ENCODE results near the gene ATXN3L.

The ATXN3L gene

GRCh38 chrX:13319953-13320352, at the start of gene ATXN3L:
TSS of gene ATXN3L (minus strand) at chrX:13320053. CDS start at chrX:13319934, 119 bp downstream.
- DNase-seq (ENCODE audit: low read depth) = no peak

DNA sequence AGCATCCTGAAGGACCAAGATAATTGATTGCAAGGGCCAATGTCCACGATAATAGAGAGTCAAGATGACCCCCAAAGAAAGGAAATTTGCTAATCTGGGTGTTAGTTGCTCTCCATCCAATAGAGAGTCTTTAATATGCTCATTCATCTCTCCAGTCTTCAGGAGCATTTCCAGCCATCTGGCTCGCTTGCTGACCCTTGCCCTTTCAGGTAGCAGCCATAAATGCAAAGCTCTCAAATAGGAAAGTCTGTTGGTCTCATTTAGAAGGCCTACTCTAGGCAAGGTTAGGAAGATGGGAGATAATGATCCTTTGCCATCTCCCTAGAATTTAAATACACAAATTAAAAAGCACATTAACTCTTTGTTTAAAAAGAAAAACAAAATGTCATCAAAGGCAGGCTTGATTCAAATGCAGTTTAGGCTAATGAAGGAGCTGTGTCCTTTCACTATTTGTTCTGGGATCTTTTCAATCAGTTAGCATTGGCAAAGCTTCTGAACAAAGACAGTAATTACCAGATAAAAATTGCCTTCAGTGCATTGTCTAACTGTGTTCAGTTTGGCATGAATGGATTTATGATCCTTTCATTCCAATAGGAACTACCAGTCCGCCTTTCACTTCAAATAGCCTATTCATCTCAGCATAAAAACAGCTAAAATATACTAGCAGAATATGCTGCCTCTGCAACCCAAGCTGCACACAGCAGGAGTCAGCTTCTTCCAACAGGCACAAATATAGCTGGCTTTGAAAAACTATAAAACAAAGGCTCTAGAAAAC, 49.6 kb upstream of the ATXN3L start:
- no peak for DNase-seq (ENCODE audit: low read depth)

DNA sequence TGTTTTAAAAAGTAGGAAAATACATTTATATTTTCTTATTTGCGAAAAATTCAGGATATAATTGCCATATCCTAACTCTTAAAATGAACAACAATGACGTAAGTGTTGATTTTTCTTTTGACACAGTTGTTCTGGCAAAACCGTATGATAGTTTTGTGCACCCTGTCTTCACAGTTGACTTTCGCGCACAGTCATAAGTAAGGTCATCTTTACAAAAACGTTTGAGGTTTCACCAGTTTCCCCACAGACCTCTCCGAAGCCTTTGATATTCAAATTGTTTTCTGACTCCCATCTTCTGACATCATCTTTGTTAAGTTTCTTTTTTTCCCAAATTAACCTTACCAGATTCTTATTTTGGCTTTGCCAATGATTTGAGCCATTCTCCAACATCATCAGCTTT, 48.1 kb upstream of the ATXN3L start:
- DNase-seq (ENCODE audit: low read depth) = no peak

- no peak for DNase-seq (ENCODE audit: low read depth)
Observed at GRCh38 chrX:13366698-13367097, 46.8 kb upstream of the ATXN3L start.

- no peak for DNase-seq (ENCODE audit: low read depth)
Observed at GRCh38 chrX:13365161-13365560, 45.3 kb upstream of the ATXN3L start.

DNA sequence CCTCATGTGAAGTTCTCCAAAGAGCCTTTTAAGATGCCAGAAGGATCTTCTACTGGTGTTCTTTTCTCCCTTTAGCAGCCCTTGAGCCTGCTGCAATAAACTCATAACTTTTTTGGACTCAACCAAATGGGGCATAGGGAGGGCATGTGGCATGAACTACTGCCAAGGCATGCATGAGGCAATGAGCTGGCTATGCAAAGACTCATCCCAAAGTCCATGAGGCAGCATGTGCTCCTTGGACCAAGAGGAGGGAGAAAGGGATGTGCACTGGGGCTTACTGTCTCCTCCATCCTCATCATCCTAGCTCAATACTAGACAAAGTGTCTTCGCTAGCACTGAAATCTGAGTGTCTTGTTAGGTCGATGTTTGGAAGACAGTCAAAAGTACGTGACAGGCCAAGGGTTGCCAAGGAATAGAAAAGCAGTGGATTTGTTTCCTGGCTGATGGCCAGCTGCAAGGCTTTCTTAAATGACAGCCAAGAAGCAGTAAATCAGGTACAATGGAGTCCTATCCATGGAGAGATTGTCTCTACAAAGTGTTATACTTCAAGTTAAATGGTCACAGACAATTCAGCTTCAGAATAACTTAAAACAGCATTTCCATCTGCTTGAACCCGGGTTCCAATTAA, 44.5 kb upstream of the ATXN3L start:
- no peak for DNase-seq (ENCODE audit: low read depth)

GRCh38 chrX:13360146-13360545, 40.3 kb upstream of the ATXN3L start:
- no peak for DNase-seq (ENCODE audit: low read depth)

GRCh38 chrX:13357925-13358324, 38.1 kb upstream of the ATXN3L start:
- DNase-seq (ENCODE audit: low read depth) = no peak

GRCh38 chrX:13346646-13347045, 26.8 kb upstream of the ATXN3L start:
- DNase-seq (ENCODE audit: low read depth) = no peak

DNA sequence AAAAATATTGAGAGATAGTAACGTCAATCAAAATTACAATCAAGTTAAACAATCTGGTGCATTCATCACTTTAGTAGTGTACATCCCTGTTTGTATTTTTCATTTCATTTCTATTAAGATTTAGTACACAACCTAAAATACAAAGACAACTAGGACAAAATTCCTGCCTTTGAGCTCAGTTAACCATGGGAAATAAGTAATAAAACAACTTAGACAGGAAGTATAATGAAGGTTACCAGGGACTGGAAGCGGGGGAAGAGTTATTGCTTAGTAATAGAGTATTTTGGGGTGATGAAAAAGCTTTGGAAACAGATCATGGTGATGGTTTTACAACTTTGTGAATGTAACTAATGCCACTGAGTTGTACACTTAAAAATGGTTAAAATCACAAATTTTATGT, 25.6 kb upstream of the ATXN3L start:
- no peak for DNase-seq (ENCODE audit: low read depth)

DNA sequence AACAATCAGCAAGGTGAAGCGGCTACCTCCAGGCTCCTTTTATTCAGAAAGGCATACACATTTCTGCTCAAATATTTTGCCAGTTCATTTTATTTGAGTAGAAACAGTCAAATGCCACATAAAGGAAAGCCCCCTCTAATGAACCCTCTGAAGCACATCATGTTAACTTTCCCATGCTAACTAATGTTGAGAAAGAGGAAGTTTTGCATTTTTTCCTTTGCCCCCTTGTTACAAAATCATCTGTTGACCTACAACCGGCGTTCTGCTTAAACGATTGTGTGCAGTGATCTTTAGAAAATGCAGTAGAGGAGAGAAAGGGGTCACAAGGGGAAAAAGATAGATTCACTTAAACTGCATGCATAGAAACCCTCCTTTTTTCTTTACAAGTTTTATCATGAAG, 25.2 kb upstream of the ATXN3L start:
- no peak for DNase-seq (ENCODE audit: low read depth)

GRCh38 chrX:13341491-13342101, 21.7 kb upstream of the ATXN3L start:
- no peak for DNase-seq (ENCODE audit: low read depth)

- no peak for DNase-seq (ENCODE audit: low read depth)
Observed at GRCh38 chrX:13340182-13340791, 20.4 kb upstream of the ATXN3L start.

- no peak for DNase-seq (ENCODE audit: low read depth)
Observed at GRCh38 chrX:13339607-13340006, 19.8 kb upstream of the ATXN3L start.

GRCh38 chrX:13338996-13339515, 19.2 kb upstream of the ATXN3L start:
- no peak for DNase-seq (ENCODE audit: low read depth)

DNA sequence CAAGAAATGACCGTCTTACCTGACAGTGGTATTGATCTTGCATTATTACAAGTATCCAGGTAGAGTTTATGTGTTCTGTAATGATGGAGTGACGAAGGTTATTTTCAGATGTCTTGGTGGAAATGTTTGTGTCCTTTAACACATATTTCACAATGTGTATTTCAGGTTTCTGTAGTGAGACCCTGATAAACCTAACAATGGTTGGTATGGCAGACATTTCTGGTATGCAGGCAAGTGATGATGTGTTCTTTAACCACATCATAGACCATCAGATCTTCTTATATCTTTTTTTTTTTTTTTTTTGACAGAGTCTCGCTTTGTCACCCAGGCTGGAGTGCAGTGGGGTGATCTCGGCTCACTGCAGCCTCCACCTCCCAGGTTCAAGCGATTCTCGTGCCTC, 14.6 kb upstream of the ATXN3L start:
- DNase-seq (ENCODE audit: low read depth) = no peak

- DNase-seq (ENCODE audit: low read depth) = no peak
Observed at GRCh38 chrX:13330446-13330845, 10.6 kb upstream of the ATXN3L start.

DNA sequence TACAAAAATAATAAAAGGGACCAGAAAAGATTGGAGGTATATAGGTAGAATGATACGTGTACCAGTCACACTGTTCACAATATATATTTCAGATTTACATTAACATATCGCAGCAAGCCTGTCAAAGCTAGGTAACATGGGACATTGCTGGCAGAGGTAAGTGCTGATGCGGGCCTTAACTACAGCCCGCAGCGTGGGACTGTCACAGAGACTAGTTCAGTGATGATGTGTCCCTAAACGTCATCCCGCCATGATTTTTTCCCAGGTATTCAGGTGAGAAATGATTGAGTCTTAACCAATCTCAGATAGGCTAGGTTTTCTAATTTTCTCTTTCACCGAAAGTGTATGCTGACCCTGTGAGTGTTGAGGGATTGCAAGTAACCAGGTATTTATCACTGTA, 7.8 kb upstream of the ATXN3L start:
- DNase-seq (ENCODE audit: low read depth) = no peak

- DNase-seq (ENCODE audit: low read depth) = no peak
Observed at GRCh38 chrX:13323241-13323640, 3.4 kb upstream of the ATXN3L start.

GRCh38 chrX:13317366-13317765, 2.5 kb downstream of the ATXN3L start:
- DNase-seq (ENCODE audit: low read depth) = no peak

DNA sequence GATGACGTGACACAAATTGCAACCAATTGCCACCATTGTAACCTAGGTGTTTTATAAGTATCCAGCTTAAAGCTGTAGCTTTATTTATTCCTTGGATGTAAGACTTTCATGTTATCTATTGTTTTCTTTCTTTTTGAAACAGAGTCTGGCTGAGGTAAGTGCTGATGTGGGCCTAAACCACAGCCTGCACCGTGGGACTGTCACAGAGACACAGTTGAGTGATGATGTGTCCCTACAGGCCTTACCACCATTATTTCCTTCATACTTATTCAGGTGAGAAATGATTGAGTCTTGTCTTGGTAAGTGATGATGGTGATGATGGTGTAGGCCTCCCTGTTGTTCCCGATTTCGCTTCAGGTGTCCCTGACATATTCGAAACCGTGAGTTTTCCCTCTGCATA, 8.3 kb downstream of the ATXN3L start:
- DNase-seq (ENCODE audit: low read depth) = no peak

- DNase-seq (ENCODE audit: low read depth) = no peak
Observed at GRCh38 chrX:13309631-13310030, 10.2 kb downstream of the ATXN3L start.

DNA sequence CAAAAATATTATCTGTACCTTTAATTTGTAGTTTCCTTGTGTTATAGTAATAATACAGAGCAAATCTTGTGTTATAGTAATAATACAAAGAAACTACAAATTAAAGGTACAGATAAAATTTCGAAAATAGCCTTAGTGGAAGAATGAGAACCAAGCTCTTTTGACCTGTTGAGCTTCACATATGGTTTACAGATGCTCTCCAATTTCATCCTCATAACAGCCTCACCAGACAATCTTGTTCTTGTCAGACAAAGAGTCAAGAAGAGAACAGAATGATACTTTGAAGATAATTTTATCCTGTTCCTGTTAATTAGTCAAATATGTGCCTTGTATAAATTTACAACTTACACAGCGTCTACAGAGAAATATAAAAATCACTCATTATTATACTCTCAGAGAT, 12.8 kb downstream of the ATXN3L start:
- DNase-seq (ENCODE audit: low read depth) = no peak
